ENCODE measurements around the gene ZDHHC11. TPM values are rescaled to one million over a fixed set of nuclear protein-coding genes. Genes with fewer than 3 reads are reported as not detected.

The ZDHHC11 gene
- total RNA-seq, 2 experiments from 2014 or later, result 4.6 to 6.0 TPM

- Mint-ChIP-seq H3K27ac (no peak overlapping the region), H3K9me3 (no peaks in the 10 kb centered on the region), H3K4me1 (ENCODE audit: low read depth) (no peaks in the 10 kb centered on the region)
Measured at GRCh38 chr5:873328-873727, 22.5 kb upstream of the ZDHHC11 start.

GRCh38 chr5:872301-872700 is 21.5 kb upstream of the ZDHHC11 start:
- H3K27me3 Mint-ChIP-seq, result no peaks in the 10 kb centered on the region
- H3K27ac Mint-ChIP-seq, result no peak overlapping the region
- no peaks in the 10 kb centered on the region for H3K4me1 Mint-ChIP-seq (ENCODE audit: low read depth)
- peaks cover 64% of the 10 kb centered on the region for H3K36me3 Mint-ChIP-seq (ENCODE audit: low read depth)
- DNase-seq, result no peak
- intact Hi-C loops (cut with micrococcal nuclease), result no loop called here
- ChIA-PET CTCF (no interaction called here), POLR2A (interaction anchor here (0.7 kb wide), 1 partner anchor 19 kb away, joined by 3 read pairs; no protein-coding TSS in a partner anchor)
- no peak for ATAC-seq
- no peaks in the 10 kb centered on the region for H3K9me3 Mint-ChIP-seq
- H3K4me3 Mint-ChIP-seq, result no peak overlapping the region
- TF ChIP-seq, protein P1, sequence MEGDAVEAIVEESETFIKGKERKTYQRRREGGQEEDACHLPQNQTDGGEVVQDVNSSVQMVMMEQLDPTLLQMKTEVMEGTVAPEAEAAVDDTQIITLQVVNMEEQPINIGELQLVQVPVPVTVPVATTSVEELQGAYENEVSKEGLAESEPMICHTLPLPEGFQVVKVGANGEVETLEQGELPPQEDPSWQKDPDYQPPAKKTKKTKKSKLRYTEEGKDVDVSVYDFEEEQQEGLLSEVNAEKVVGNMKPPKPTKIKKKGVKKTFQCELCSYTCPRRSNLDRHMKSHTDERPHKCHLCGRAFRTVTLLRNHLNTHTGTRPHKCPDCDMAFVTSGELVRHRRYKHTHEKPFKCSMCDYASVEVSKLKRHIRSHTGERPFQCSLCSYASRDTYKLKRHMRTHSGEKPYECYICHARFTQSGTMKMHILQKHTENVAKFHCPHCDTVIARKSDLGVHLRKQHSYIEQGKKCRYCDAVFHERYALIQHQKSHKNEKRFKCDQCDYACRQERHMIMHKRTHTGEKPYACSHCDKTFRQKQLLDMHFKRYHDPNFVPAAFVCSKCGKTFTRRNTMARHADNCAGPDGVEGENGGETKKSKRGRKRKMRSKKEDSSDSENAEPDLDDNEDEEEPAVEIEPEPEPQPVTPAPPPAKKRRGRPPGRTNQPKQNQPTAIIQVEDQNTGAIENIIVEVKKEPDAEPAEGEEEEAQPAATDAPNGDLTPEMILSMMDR (IDR thresholded peaks at IDR 0.05), result no peak

More at GRCh38 chr5:873328-873727, 22.5 kb upstream of the ZDHHC11 start:
- peaks cover 62% of the 10 kb centered on the region for H3K36me3 Mint-ChIP-seq (ENCODE audit: low read depth)
- TF ChIP-seq, protein P1 (IDR thresholded peaks at IDR 0.05), result no peak
- POLR2A ChIA-PET, result no interaction called here
- no peaks in the 10 kb centered on the region for H3K27me3 Mint-ChIP-seq
- no peak for DNase-seq
- intact Hi-C loops (cut with micrococcal nuclease), result no loop called here
- CTCF ChIA-PET, result no interaction called here
- no peak for ATAC-seq
- H3K4me3 Mint-ChIP-seq, result no peak overlapping the region

GRCh38 chr5:871596-872298 is 21.0 kb upstream of the ZDHHC11 start:
- no peaks in the 10 kb centered on the region for H3K9me3 Mint-ChIP-seq
- intact Hi-C loops (cut with micrococcal nuclease), result no loop called here
- TF ChIP-seq, protein P1 (IDR thresholded peaks at IDR 0.05), result no peak
- no peak overlapping the region for H3K4me3 Mint-ChIP-seq
- H3K36me3 Mint-ChIP-seq (ENCODE audit: low read depth), result peaks cover 61% of the 10 kb centered on the region
- no peak for DNase-seq
- H3K4me1 Mint-ChIP-seq (ENCODE audit: low read depth), result no peaks in the 10 kb centered on the region
- no peak for ATAC-seq
- no peak overlapping the region for H3K27ac Mint-ChIP-seq
- ChIA-PET POLR2A (no interaction called here), CTCF (no interaction called here)
- no peaks in the 10 kb centered on the region for H3K27me3 Mint-ChIP-seq

- TF ChIP-seq, protein P1 (IDR thresholded peaks at IDR 0.05), result no peak
- Mint-ChIP-seq H3K9me3 (no peaks in the 10 kb centered on the region), H3K27me3 (no peaks in the 10 kb centered on the region), H3K27ac (no peak overlapping the region), H3K36me3 (ENCODE audit: low read depth) (peaks cover 63% of the 10 kb centered on the region), H3K4me1 (ENCODE audit: low read depth) (no peaks in the 10 kb centered on the region), H3K4me3 (no peak overlapping the region)
- intact Hi-C loops (cut with micrococcal nuclease), result no loop called here
- ChIA-PET POLR2A (no interaction called here), CTCF (no interaction called here)
- DNase-seq, result no peak
- no peak for ATAC-seq
Measured at GRCh38 chr5:870956-871355, 20.2 kb upstream of the ZDHHC11 start.

DNA sequence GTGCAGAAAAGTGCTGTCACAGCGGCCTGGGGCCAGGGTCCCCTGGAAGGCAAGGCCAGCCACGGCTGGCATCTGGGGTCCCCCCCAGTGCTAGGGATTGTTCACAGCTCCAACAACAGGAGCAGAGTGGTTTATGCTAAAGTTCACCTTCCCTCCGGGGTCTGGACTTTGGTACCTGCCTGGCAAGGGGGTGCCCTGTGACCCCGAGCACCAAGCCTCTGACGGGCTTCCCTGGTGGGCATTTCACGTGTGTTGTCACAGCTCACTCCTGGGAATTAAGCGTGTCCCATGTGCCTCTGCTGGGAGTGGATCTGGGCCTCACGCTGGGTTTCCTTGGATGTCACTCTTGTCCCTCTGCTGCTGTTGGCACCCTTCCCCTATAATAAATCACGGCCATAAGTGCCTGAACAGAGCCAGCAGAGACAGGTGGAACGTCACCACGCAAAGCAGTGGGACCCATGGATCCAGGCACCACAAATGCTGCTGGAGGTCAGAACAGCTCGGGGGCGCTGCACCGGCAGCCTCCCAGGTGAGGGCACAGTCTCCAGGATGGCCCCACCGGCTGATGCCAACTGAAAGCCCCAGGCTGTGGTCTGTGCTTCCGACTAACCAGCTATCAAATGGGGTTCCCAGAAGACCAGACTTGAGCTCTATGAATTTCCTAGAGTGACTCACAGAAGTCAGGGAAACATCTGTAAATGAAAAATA is 17.8 kb upstream of the ZDHHC11 start:
- Mint-ChIP-seq H3K9me3 (no peaks in the 10 kb centered on the region), H3K4me3 (no peak overlapping the region), H3K27me3 (no peaks in the 10 kb centered on the region), H3K4me1 (ENCODE audit: low read depth) (no peaks in the 10 kb centered on the region), H3K27ac (no peak overlapping the region), H3K36me3 (ENCODE audit: low read depth) (peaks cover 62% of the 10 kb centered on the region)
- ATAC-seq (no peak), DNase-seq (no peak)
- ChIA-PET POLR2A (interaction anchor here (1.3 kb wide), 1 partner anchor 24 kb away, joined by 4 read pairs; the partner anchor contains the start of genes BRD9 and TRIP13), CTCF (no interaction called here)
- intact Hi-C loops (cut with micrococcal nuclease), result no loop called here
- TF ChIP-seq, protein P1 (IDR thresholded peaks at IDR 0.05), result no peak
